GM19324 (cell line): ENCODE data around the gene CHST9.
"Not testable (repeated sequence)": the region's sequence is repeated elsewhere in the genome, so short reads cannot be mapped to it uniquely, and the experiment has no call there.

Experiments used
- ATAC-seq: cut with Tn5 transposase; IDR thresholded peaks from one replicate; pipeline ENCODE4 v1.9.1; 2021; ENCODE audit warnings: mild to moderate bottlenecking, moderate library complexity; ENCODE audit not compliant: unreplicated experiment, low FRiP score

Gene CHST9

GRCh38 chr18:27185025-27185763, at the start of gene CHST9:
Gene CHST9, minus strand, starts transcription at chr18:27185308. Its CDS starts 42,499 bp downstream, at chr18:27142809.
- ATAC-seq: no peak

GRCh38 chr18:27232355-27232754, 47.2 kb upstream of the CHST9 start:
- ATAC-seq: not testable (repeated sequence)

- not testable (repeated sequence) for ATAC-seq
Measured at GRCh38 chr18:27231671-27232070, 46.6 kb upstream of the CHST9 start.

GRCh38 chr18:27231221-27231620, 46.1 kb upstream of the CHST9 start:
- not testable (repeated sequence) for ATAC-seq

GRCh38 chr18:27227721-27228120, 42.6 kb upstream of the CHST9 start:
- ATAC-seq: no peak

GRCh38 chr18:27226556-27227075, 41.5 kb upstream of the CHST9 start:
- no peak for ATAC-seq

- no peak for ATAC-seq
Measured at GRCh38 chr18:27225947-27226481, 40.9 kb upstream of the CHST9 start.

- ATAC-seq: no peak
Measured at GRCh38 chr18:27223526-27224291, 38.6 kb upstream of the CHST9 start.

- no peak for ATAC-seq
Measured at GRCh38 chr18:27214831-27215230, 29.7 kb upstream of the CHST9 start.

- ATAC-seq: no peak
Measured at GRCh38 chr18:27213123-27213717, 28.1 kb upstream of the CHST9 start.

GRCh38 chr18:27211569-27211968, 26.5 kb upstream of the CHST9 start:
- no peak for ATAC-seq

GRCh38 chr18:27206411-27206810, 21.3 kb upstream of the CHST9 start:
- no peak for ATAC-seq

- no peak for ATAC-seq
Measured at GRCh38 chr18:27202741-27203140, 17.6 kb upstream of the CHST9 start.

- no peak for ATAC-seq
Measured at GRCh38 chr18:27198036-27198435, 12.9 kb upstream of the CHST9 start.

GRCh38 chr18:27188309-27188708, 3.2 kb upstream of the CHST9 start:
- ATAC-seq: no peak

GRCh38 chr18:27185897-27186296, 789 bp upstream of the CHST9 start:
- ATAC-seq: no peak

- no peak for ATAC-seq
Measured at GRCh38 chr18:27184115-27185024, 738 bp downstream of the CHST9 start.

- ATAC-seq: no peak
Measured at GRCh38 chr18:27181726-27182125, 3.4 kb downstream of the CHST9 start.

GRCh38 chr18:27178424-27178823, 6.7 kb downstream of the CHST9 start:
- ATAC-seq: no peak

GRCh38 chr18:27175914-27176313, 9.2 kb downstream of the CHST9 start:
- no peak for ATAC-seq
